Heart right ventricle (tissue), 16 donors: Measurements from ENCODE around the gene SRMS. TPM values are rescaled to one million over a fixed set of nuclear protein-coding genes. Genes with fewer than 3 reads are reported as not detected.

Source experiments
- ATAC-seq, 8 donors: fragments of 200-7000 bp; cut with Tn5 transposase; one replicate each; pipeline ENCODE4 v1.9.1; 2020; ENCODE audit warnings: mild to moderate bottlenecking in 8 of 8, moderate library complexity in 8 of 8, moderate number of reproducible peaks in 1 of 8
- DNase-seq, 2 donors: peaks; one replicate each; pipeline ENCODE4 v3.0.0-alpha.2; 2020
- H3K27ac ChIP-seq, 10 donors: fragments of 200-600 bp; sonication (generic) in 2 of 10; one replicate each; pipeline versions ENCODE4 v1.5.0 to v1.8.0; 2020 to 2022; ENCODE audit warnings: mild to moderate bottlenecking in 3 of 10
- H3K27me3 ChIP-seq, 7 donors: fragments of 200-600 bp; one replicate each; pipeline ENCODE4 v1.8.0; 2021 to 2022; ENCODE audit warnings: mild to moderate bottlenecking in 2 of 7
- H3K36me3 ChIP-seq, 9 donors: fragments of 200-600 bp; sonication (generic) in 1 of 9; one replicate each; pipeline versions ENCODE4 v1.5.0 to v1.8.0; 2020 to 2022; ENCODE audit warnings: mild to moderate bottlenecking in 2 of 9
- H3K4me1 ChIP-seq, 9 donors: fragments of 200-600 bp; sonication (generic) in 1 of 9; one replicate each; pipeline versions ENCODE4 v1.5.0 to v1.8.0; 2020 to 2022; ENCODE audit warnings: mild to moderate bottlenecking in 4 of 9
- H3K4me3 ChIP-seq, 10 donors: fragments of 200-600 bp; sonication (generic) in 2 of 10; one replicate each; pipeline versions ENCODE4 v1.5.0 to v1.8.0; 2020 to 2022; ENCODE audit warnings: mild to moderate bottlenecking in 7 of 10, moderate library complexity in 2 of 10
- H3K9me3 ChIP-seq, 11 donors: fragments of 200-600 bp in 10 of 11; sonication (generic) in 2 of 11; one replicate each; pipeline versions ENCODE4 v1.5.0 to v1.8.0; 2013 to 2022; ENCODE audit warnings: mild to moderate bottlenecking in 2 of 11, control low read depth in 1 of 11, moderate library complexity in 1 of 11
- CTCF ChIP-seq, 9 donors: fragments of 200-600 bp; sonication (generic) in 2 of 9; IDR thresholded peaks; one replicate each; pipeline versions ENCODE4 v1.5.0 to v1.8.0; 2021 to 2022; ENCODE audit warnings: antibody characterized with exemption in 9 of 9, mild to moderate bottlenecking in 5 of 9, moderate library complexity in 1 of 9
- WGBS, 2 donors: extraction: QIAGEN DNeasy Blood & Tissue Kit; methylation state at CpG; one replicate each; pipeline ENCODE4 v1.1.7; 2013; ENCODE audit warnings: inconsistent platforms in 1 of 2; 5-methylcytosine and 5-hydroxymethylcytosine counted together
- intact Hi-C, 10 donors: fragments of 100-400 bp; cut with DNase I; formaldehyde crosslinking; loops; one replicate each; pipeline versions ENCODE4 v1.11.1 to v1.14.2; 2022
- polyA plus RNA-seq, 2 donors: library from polyadenylated mRNA; stranded (reverse); fragments of 200-250 nt; gene quantifications; one replicate each; pipeline ENCODE4 v1.2.3, GENCODE V29; 2013
- total RNA-seq, 10 donors: library from RNA; stranded (reverse); fragmentation: NEBNext Ultra II Directional in 3 of 10; extraction: Animal tissue kit (Norgen Biotek cat#: 25700) in 3 of 10; gene quantifications; one replicate each; pipeline versions ENCODE4 v1.2.1 to v1.2.4, GENCODE V29; 2021 to 2023
- donor health status: Arrhythmogenic right ventricular cardiomyopathy.
- donor health status: ischemic (EF 13 %, LVEDD 7.1; RV severe dilation, severe dysfunction).
- donor health status: healthy with polysubstance abuse.
- donor health status: DM: no; HTN: yes; CAD: no.
- donor health status: DM: no; HTN: no; CAD: no.
- donor health status: ischemic (EF 25% LVEDD 6.9; RV normal size, moderate dysfunction).
- donor health status: ischemic (EF 25% LVEDD 5.7; RV mildly dilated, moderate dysfunction).
- donor health status: healthy.
- donor health status: DM: yes; HTN: yes; CAD: no.
- donor health status: Ischemic cardiomyopathy.
- donor health status: ischemic (EF 35%, LVEDD 5.7; RV mildly dilated, moderate dysfunction).
- donor health status: nonischemic (EF 11% LVEDD 7.7; RV severe dilation, severe dysfunction).
- donor health status: DM: yes; HTN: yes; CAD: no.
- donor health status: PGD.
- donor health status: ischemic (EF 29% LVEDD 5.4; RV normal size, mild dysfunction).
- donor health status: nonischemic (EF 23%, LVEDD 6.1; RV moderate dilation, normal function).

Gene SRMS
- total and polyA plus RNA-seq, 12 donors, result not detected

GRCh38 chr20:63548542-63548941 is 993 bp upstream of the SRMS start:
- Histone ChIP-seq H3K9me3 (no peaks in the 10 kb centered on the region), H3K36me3 (no peaks in the 10 kb centered on the region), H3K27ac (no peak overlapping the region), H3K27me3 (peaks cover 0 to 73% (median 31%) of the 10 kb centered on the region in 7 donors), H3K4me1 (peaks cover 0 to 9% (median under 1%) of the 10 kb centered on the region in 9 donors), H3K4me3 (no peak overlapping the region)
- ATAC-seq (no peak), DNase-seq (no peak)
- intact Hi-C loops, result loop anchor here in 1 of 10 donors (10.0 kb wide), 1 partner anchor 336 kb away; no protein-coding TSS in a partner anchor
- TF ChIP-seq CTCF (IDR thresholded peaks at IDR 0.05), result no peak
- 37 to 41% methylated on average over 11 of the region's 11 CpGs for WGBS, 2 donors

- intact Hi-C loops, result loop anchor here in 1 of 10 donors (10.0 kb wide), 1 partner anchor 338 kb away; no protein-coding TSS in a partner anchor
These were observed 409 bp downstream of the SRMS start for GRCh38 chr20:63546956-63547724.

GRCh38 chr20:63546256-63546955 is 1.1 kb downstream of the SRMS start:
- Histone ChIP-seq H3K4me1 (no peaks in the 10 kb centered on the region), H3K27ac (no peak overlapping the region), H3K36me3 (no peaks in the 10 kb centered on the region), H3K4me3 (no peak overlapping the region), H3K9me3 (no peaks in the 10 kb centered on the region), H3K27me3 (peaks cover 0 to 55% (median 31%) of the 10 kb centered on the region in 7 donors)
- no peak for DNase-seq
- no peak for TF ChIP-seq CTCF (IDR thresholded peaks at IDR 0.05)
- intact Hi-C loops, result loop anchor here in 1 of 10 donors (10.0 kb wide), 1 partner anchor 338 kb away; no protein-coding TSS in a partner anchor
- ATAC-seq, result no peak
- WGBS, 2 donors, result 72% methylated on average over 20 of the region's 20 CpGs

More at GRCh38 chr20:63546956-63547724, 409 bp downstream of the SRMS start:
- H3K27me3 ChIP-seq, result peaks cover 0 to 61% (median 31%) of the 10 kb centered on the region in 7 donors
- no peaks in the 10 kb centered on the region for H3K36me3 ChIP-seq
- DNase-seq, result no peak
- no peak for ATAC-seq
- H3K27ac ChIP-seq, result no peak overlapping the region
- H3K9me3 ChIP-seq, result no peaks in the 10 kb centered on the region
- no peak for TF ChIP-seq CTCF (IDR thresholded peaks at IDR 0.05)
- 46 to 54% methylated on average over 51 to 58 of the region's 58 CpGs for WGBS, 2 donors
- H3K4me3 ChIP-seq, result no peak overlapping the region
- H3K4me1 ChIP-seq, result no peaks in the 10 kb centered on the region

GRCh38 chr20:63545814-63546213 is 1.7 kb downstream of the SRMS start:
- H3K27ac ChIP-seq, result no peak overlapping the region
- 57 to 61% methylated on average over 6 of the region's 6 CpGs for whole genome bisulfite sequencing, 2 donors
- DNase-seq (no peak), ATAC-seq (no peak)
- no peaks in the 10 kb centered on the region for H3K9me3 ChIP-seq
- intact Hi-C loops, result loop anchor here in 1 of 10 donors (10.0 kb wide), 1 partner anchor 339 kb away; no protein-coding TSS in a partner anchor
- TF ChIP-seq CTCF (IDR thresholded peaks at IDR 0.05), result no peak
- no peak overlapping the region for H3K4me3 ChIP-seq
- peaks cover 0 to 49% (median 31%) of the 10 kb centered on the region in 7 donors for H3K27me3 ChIP-seq
- no peaks in the 10 kb centered on the region for H3K36me3 ChIP-seq
- H3K4me1 ChIP-seq, result no peaks in the 10 kb centered on the region
